Central memory CD4-positive, alpha-beta T cell (primary cell): ENCODE results near the gene FCGR1A.
"Not testable (repeated sequence)": the region's sequence is repeated elsewhere in the genome, so short reads cannot be mapped to it uniquely, and the experiment has no call there.

Source experiments
- DNase-seq: peaks from one replicate; pipeline ENCODE4 v3.0.0; 2022
- total RNA-seq, 3 experiments: gene quantifications; one replicate each; lab custom pipeline; 2026; lab: John Stamatoyannopoulos, UW

The FCGR1A gene
- 0 to 0.04 (median 0) reads per million in 3 experiments for total RNA-seq

- not testable (repeated sequence) for DNase-seq
These were observed at the start of gene FCGR1A for GRCh38 chr1:149782600-149782999. Gene FCGR1A (plus strand): TSS chr1:149782694. CDS start chr1:149782744, 50 bp downstream.

GRCh38 chr1:149732781-149733180, 49.7 kb upstream of the FCGR1A start:
- not testable (repeated sequence) for DNase-seq

GRCh38 chr1:149734692-149735091, 47.8 kb upstream of the FCGR1A start:
- not testable (repeated sequence) for DNase-seq

- DNase-seq, result peak; percentile 21
These were observed 42.3 kb upstream of the FCGR1A start for GRCh38 chr1:149740148-149740581.

- DNase-seq, result not testable (repeated sequence)
These were observed 41.8 kb upstream of the FCGR1A start for GRCh38 chr1:149740590-149741230.

- not testable (repeated sequence) for DNase-seq
These were observed 40.6 kb upstream of the FCGR1A start for GRCh38 chr1:149741914-149742313.

- not testable (repeated sequence) for DNase-seq
These were observed 35.8 kb upstream of the FCGR1A start for GRCh38 chr1:149746463-149747356.

- DNase-seq, result not testable (repeated sequence)
These were observed 34.9 kb upstream of the FCGR1A start for GRCh38 chr1:149747359-149748143.

GRCh38 chr1:149748144-149748500, 34.4 kb upstream of the FCGR1A start:
- not testable (repeated sequence) for DNase-seq

- DNase-seq, result not testable (repeated sequence)
These were observed 31.9 kb upstream of the FCGR1A start for GRCh38 chr1:149750562-149750961.

GRCh38 chr1:149752186-149752585, 30.3 kb upstream of the FCGR1A start:
- DNase-seq, result not testable (repeated sequence)

GRCh38 chr1:149753466-149753865, 29.0 kb upstream of the FCGR1A start:
- DNase-seq, result not testable (repeated sequence)

GRCh38 chr1:149755294-149755693, 27.2 kb upstream of the FCGR1A start:
- not testable (repeated sequence) for DNase-seq

GRCh38 chr1:149762294-149762693, 20.2 kb upstream of the FCGR1A start:
- DNase-seq, result not testable (repeated sequence)

- DNase-seq, result not testable (repeated sequence)
These were observed 18.2 kb upstream of the FCGR1A start for GRCh38 chr1:149764087-149764800.

GRCh38 chr1:149766241-149766640, 16.3 kb upstream of the FCGR1A start:
- not testable (repeated sequence) for DNase-seq

- not testable (repeated sequence) for DNase-seq
These were observed 13.3 kb upstream of the FCGR1A start for GRCh38 chr1:149769216-149769615.

- DNase-seq, result not testable (repeated sequence)
These were observed 11.8 kb upstream of the FCGR1A start for GRCh38 chr1:149770661-149771060.

- not testable (repeated sequence) for DNase-seq
These were observed 10.7 kb upstream of the FCGR1A start for GRCh38 chr1:149771653-149772425.

GRCh38 chr1:149775510-149776147, 6.9 kb upstream of the FCGR1A start:
- DNase-seq, result not testable (repeated sequence)

GRCh38 chr1:149777084-149777483, 5.4 kb upstream of the FCGR1A start:
- DNase-seq, result not testable (repeated sequence)
